ENCODE data around the gene GGT5.

The GGT5 gene

GRCh38 chr22:24186892-24187670 lies 57.8 kb downstream of the GGT5 start:
- Histone ChIP-seq H2BK15ac (ENCODE audit: low read depth, poor library complexity, severe bottlenecking) (no peak overlapping the region), H2BK120ac (ENCODE audit: low read depth, low read length) (no peak overlapping the region), H3K36me3 (ENCODE audit: control insufficient read depth in 1 of 2, insufficient read depth in 2 of 2, low read depth in 1 of 2, low read length in 2 of 2) (peaks cover 0 to 4% of the 10 kb centered on the region in 2 experiments), H3K79me1 (replicated peaks; ENCODE audit: low read length, poor library complexity, severe bottlenecking) (no peaks in the 10 kb centered on the region), H3K4me3 (ENCODE audit: insufficient read depth in 1 of 2, low read depth in 1 of 2, low read length in 2 of 2) (no peak overlapping the region), H2BK12ac (ENCODE audit: low read length in 2 of 2) (peak overlapping the region in 1 of 2 experiments; percentile 50), H3K27ac (ENCODE audit: low read length, poor library complexity, severe bottlenecking) (no peak overlapping the region), H2AFZ (ENCODE audit: low read depth, low read length) (no peak overlapping the region), H3K18ac (ENCODE audit: low read depth in 1 of 2, low read length in 2 of 2) (no peak overlapping the region), H2BK5ac (ENCODE audit: low read depth, low read length, poor library complexity, severe bottlenecking) (no peak overlapping the region), H2AK5ac (ENCODE audit: low read length, severe bottlenecking) (no peak overlapping the region), H3K9ac (ENCODE audit: low read length) (no peak overlapping the region), H3K9me3 (ENCODE audit: control insufficient read depth, low read length) (no peaks in the 10 kb centered on the region), H3K4me1 (ENCODE audit: control insufficient read depth, insufficient read depth, low read depth, low read length) (peaks cover 9% of the 10 kb centered on the region), H4K91ac (ENCODE audit: low read length) (peak overlapping the region; percentile 32), H3K4ac (ENCODE audit: low read depth in 1 of 2, low read length in 2 of 2) (no peak overlapping the region), H3K14ac (ENCODE audit: low read length in 2 of 2) (no peak overlapping the region), H4K8ac (ENCODE audit: low read length) (no peak overlapping the region), H3K23ac (ENCODE audit: low read length in 2 of 2) (no peak overlapping the region), H3K4me2 (ENCODE audit: low read length, poor library complexity, severe bottlenecking) (no peak overlapping the region), H3K27me3 (ENCODE audit: control insufficient read depth in 1 of 2, insufficient read depth in 1 of 2, low read length in 2 of 2) (no peaks in the 10 kb centered on the region)
- DNase-seq: no peak
- 87% methylated on average over 34 of the region's 34 CpGs for WGBS

GRCh38 chr22:24186352-24186740 lies 58.5 kb downstream of the GGT5 start:
- Histone ChIP-seq H2BK15ac (ENCODE audit: low read depth, poor library complexity, severe bottlenecking) (no peak overlapping the region), H3K9ac (ENCODE audit: low read length) (no peak overlapping the region), H3K4me3 (ENCODE audit: insufficient read depth in 1 of 2, low read depth in 1 of 2, low read length in 2 of 2) (no peak overlapping the region), H2BK5ac (ENCODE audit: low read depth, low read length, poor library complexity, severe bottlenecking) (no peak overlapping the region), H2AFZ (ENCODE audit: low read depth, low read length) (no peak overlapping the region), H3K4ac (ENCODE audit: low read depth in 1 of 2, low read length in 2 of 2) (peak overlapping the region in 1 of 2 experiments; percentile 9), H4K8ac (ENCODE audit: low read length) (no peak overlapping the region), H2AK5ac (ENCODE audit: low read length, severe bottlenecking) (no peak overlapping the region), H3K9me3 (ENCODE audit: control insufficient read depth, low read length) (no peaks in the 10 kb centered on the region), H3K14ac (ENCODE audit: low read length in 2 of 2) (no peak overlapping the region), H3K23ac (ENCODE audit: low read length in 2 of 2) (no peak overlapping the region), H3K27me3 (ENCODE audit: control insufficient read depth in 1 of 2, insufficient read depth in 1 of 2, low read length in 2 of 2) (no peaks in the 10 kb centered on the region), H3K27ac (ENCODE audit: low read length, poor library complexity, severe bottlenecking) (no peak overlapping the region), H4K91ac (ENCODE audit: low read length) (peak overlapping the region; percentile 32), H3K79me1 (replicated peaks; ENCODE audit: low read length, poor library complexity, severe bottlenecking) (no peaks in the 10 kb centered on the region), H2BK120ac (ENCODE audit: low read depth, low read length) (no peak overlapping the region), H2BK12ac (ENCODE audit: low read length in 2 of 2) (no peak overlapping the region), H3K36me3 (ENCODE audit: control insufficient read depth in 1 of 2, insufficient read depth in 2 of 2, low read depth in 1 of 2, low read length in 2 of 2) (peaks cover 0 to 4% of the 10 kb centered on the region in 2 experiments), H3K18ac (ENCODE audit: low read depth in 1 of 2, low read length in 2 of 2) (no peak overlapping the region), H3K4me2 (ENCODE audit: low read length, poor library complexity, severe bottlenecking) (no peak overlapping the region), H3K4me1 (ENCODE audit: control insufficient read depth, insufficient read depth, low read depth, low read length) (peaks cover 15% of the 10 kb centered on the region)
- DNase-seq: no peak
- WGBS: 89% methylated on average over 11 of the region's 15 CpGs

GRCh38 chr22:24185501-24186351 lies 59.2 kb downstream of the GGT5 start:
- Histone ChIP-seq H3K4me1 (ENCODE audit: control insufficient read depth, insufficient read depth, low read depth, low read length) (peaks cover 16% of the 10 kb centered on the region), H2BK12ac (ENCODE audit: low read length in 2 of 2) (no peak overlapping the region)
- WGBS: 94% methylated on average over 51 of the region's 51 CpGs

GRCh38 chr22:24185001-24185500 lies 59.8 kb downstream of the GGT5 start:
- Histone ChIP-seq H2AFZ (ENCODE audit: low read depth, low read length) (no peak overlapping the region), H3K18ac (ENCODE audit: low read depth in 1 of 2, low read length in 2 of 2) (no peak overlapping the region), H2AK5ac (ENCODE audit: low read length, severe bottlenecking) (no peak overlapping the region), H3K4me1 (ENCODE audit: control insufficient read depth, insufficient read depth, low read depth, low read length) (peaks cover 14% of the 10 kb centered on the region), H3K4me2 (ENCODE audit: low read length, poor library complexity, severe bottlenecking) (no peak overlapping the region), H2BK12ac (ENCODE audit: low read length in 2 of 2) (peak overlapping the region in 1 of 2 experiments; percentile 10), H2BK120ac (ENCODE audit: low read depth, low read length) (no peak overlapping the region), H3K9me3 (ENCODE audit: control insufficient read depth, low read length) (no peaks in the 10 kb centered on the region), H3K23ac (ENCODE audit: low read length in 2 of 2) (no peak overlapping the region), H2BK5ac (ENCODE audit: low read depth, low read length, poor library complexity, severe bottlenecking) (no peak overlapping the region), H3K14ac (ENCODE audit: low read length in 2 of 2) (no peak overlapping the region), H3K79me1 (replicated peaks; ENCODE audit: low read length, poor library complexity, severe bottlenecking) (no peaks in the 10 kb centered on the region), H3K27me3 (ENCODE audit: control insufficient read depth in 1 of 2, insufficient read depth in 1 of 2, low read length in 2 of 2) (no peaks in the 10 kb centered on the region), H4K8ac (ENCODE audit: low read length) (no peak overlapping the region), H2BK15ac (ENCODE audit: low read depth, poor library complexity, severe bottlenecking) (no peak overlapping the region), H3K27ac (ENCODE audit: low read length, poor library complexity, severe bottlenecking) (no peak overlapping the region), H3K9ac (ENCODE audit: low read length) (no peak overlapping the region), H3K4ac (ENCODE audit: low read depth in 1 of 2, low read length in 2 of 2) (no peak overlapping the region), H3K4me3 (ENCODE audit: insufficient read depth in 1 of 2, low read depth in 1 of 2, low read length in 2 of 2) (no peak overlapping the region), H3K36me3 (ENCODE audit: control insufficient read depth in 1 of 2, insufficient read depth in 2 of 2, low read depth in 1 of 2, low read length in 2 of 2) (peaks cover 0 to 4% of the 10 kb centered on the region in 2 experiments), H4K91ac (ENCODE audit: low read length) (peak overlapping the region; percentile 14)
- 96% methylated on average over 16 of the region's 16 CpGs for WGBS
- no peak for DNase-seq

More at GRCh38 chr22:24185501-24186351, 59.2 kb downstream of the GGT5 start:
- Histone ChIP-seq H3K27ac (ENCODE audit: low read length, poor library complexity, severe bottlenecking) (no peak overlapping the region), H2AFZ (ENCODE audit: low read depth, low read length) (no peak overlapping the region), H3K23ac (ENCODE audit: low read length in 2 of 2) (no peak overlapping the region), H3K36me3 (ENCODE audit: control insufficient read depth in 1 of 2, insufficient read depth in 2 of 2, low read depth in 1 of 2, low read length in 2 of 2) (peaks cover 0 to 4% of the 10 kb centered on the region in 2 experiments), H3K4me3 (ENCODE audit: insufficient read depth in 1 of 2, low read depth in 1 of 2, low read length in 2 of 2) (no peak overlapping the region), H2BK5ac (ENCODE audit: low read depth, low read length, poor library complexity, severe bottlenecking) (no peak overlapping the region), H4K91ac (ENCODE audit: low read length) (peak overlapping the region; percentile 25), H3K79me1 (replicated peaks; ENCODE audit: low read length, poor library complexity, severe bottlenecking) (no peaks in the 10 kb centered on the region), H3K9ac (ENCODE audit: low read length) (no peak overlapping the region), H3K18ac (ENCODE audit: low read depth in 1 of 2, low read length in 2 of 2) (no peak overlapping the region), H3K14ac (ENCODE audit: low read length in 2 of 2) (no peak overlapping the region), H3K4me2 (ENCODE audit: low read length, poor library complexity, severe bottlenecking) (no peak overlapping the region), H3K4ac (ENCODE audit: low read depth in 1 of 2, low read length in 2 of 2) (no peak overlapping the region), H3K9me3 (ENCODE audit: control insufficient read depth, low read length) (no peaks in the 10 kb centered on the region), H2BK15ac (ENCODE audit: low read depth, poor library complexity, severe bottlenecking) (no peak overlapping the region), H2BK120ac (ENCODE audit: low read depth, low read length) (no peak overlapping the region), H3K27me3 (ENCODE audit: control insufficient read depth in 1 of 2, insufficient read depth in 1 of 2, low read length in 2 of 2) (no peaks in the 10 kb centered on the region), H4K8ac (ENCODE audit: low read length) (no peak overlapping the region), H2AK5ac (ENCODE audit: low read length, severe bottlenecking) (no peak overlapping the region)
- no peak for DNase-seq
